ENCODE results near the gene SRGAP3. TPM values are rescaled to one million over a fixed set of nuclear protein-coding genes. Genes with fewer than 3 reads are reported as not detected.

Gene SRGAP3
- total RNA-seq, 4 donors from 2014 or later: 2.4 to 35.5 (median 8.2) TPM

GRCh38 chr3:9244495-9245183, 4.8 kb downstream of the SRGAP3 start:
- TF ChIP-seq CTCF (IDR thresholded peaks at IDR 0.05) (no peak), POLR2A (IDR thresholded peaks at IDR 0.05) (no peak)
- Histone ChIP-seq H3K9me3 (no peaks in the 10 kb centered on the region), H3K36me3 (no peaks in the 10 kb centered on the region), H3K27ac (no peak overlapping the region), H3K4me1 (no peaks in the 10 kb centered on the region), H3K27me3 (no peaks in the 10 kb centered on the region), H3K4me3 (no peak overlapping the region)
- DNase-seq: no peak
- intact Hi-C loops (cut with DNase I; ENCODE audit: low total_unique reads): no loop called here

- TF ChIP-seq POLR2A (IDR thresholded peaks at IDR 0.05) (no peak), CTCF (IDR thresholded peaks at IDR 0.05) (no peak)
- intact Hi-C loops (cut with DNase I; ENCODE audit: low total_unique reads): no loop called here
Observed at GRCh38 chr3:9241956-9242355, 7.5 kb downstream of the SRGAP3 start.

GRCh38 chr3:9239680-9240079, 9.8 kb downstream of the SRGAP3 start:
- TF ChIP-seq CTCF (IDR thresholded peaks at IDR 0.05) (no peak), POLR2A (IDR thresholded peaks at IDR 0.05) (no peak)
- Histone ChIP-seq H3K27ac (no peak overlapping the region), H3K4me3 (no peak overlapping the region), H3K36me3 (no peaks in the 10 kb centered on the region), H3K27me3 (no peaks in the 10 kb centered on the region), H3K4me1 (no peaks in the 10 kb centered on the region), H3K9me3 (no peaks in the 10 kb centered on the region)
- DNase-seq: no peak
- intact Hi-C loops (cut with DNase I; ENCODE audit: low total_unique reads): no loop called here

More at GRCh38 chr3:9241956-9242355, 7.5 kb downstream of the SRGAP3 start:
- no peaks in the 10 kb centered on the region for H3K4me1 ChIP-seq
- H3K36me3 ChIP-seq: no peaks in the 10 kb centered on the region
- no peaks in the 10 kb centered on the region for H3K9me3 ChIP-seq
- no peak for DNase-seq
- no peak overlapping the region for H3K4me3 ChIP-seq
- no peaks in the 10 kb centered on the region for H3K27me3 ChIP-seq
- no peak overlapping the region for H3K27ac ChIP-seq

GRCh38 chr3:9238721-9239295, 10.6 kb downstream of the SRGAP3 start:
- Histone ChIP-seq H3K27ac (no peak overlapping the region), H3K36me3 (no peaks in the 10 kb centered on the region), H3K27me3 (no peaks in the 10 kb centered on the region), H3K9me3 (no peaks in the 10 kb centered on the region), H3K4me1 (no peaks in the 10 kb centered on the region), H3K4me3 (no peak overlapping the region)
- no peak for DNase-seq
- TF ChIP-seq CTCF (IDR thresholded peaks at IDR 0.05) (no peak), POLR2A (IDR thresholded peaks at IDR 0.05) (no peak)
- intact Hi-C loops (cut with DNase I; ENCODE audit: low total_unique reads): no loop called here

DNA sequence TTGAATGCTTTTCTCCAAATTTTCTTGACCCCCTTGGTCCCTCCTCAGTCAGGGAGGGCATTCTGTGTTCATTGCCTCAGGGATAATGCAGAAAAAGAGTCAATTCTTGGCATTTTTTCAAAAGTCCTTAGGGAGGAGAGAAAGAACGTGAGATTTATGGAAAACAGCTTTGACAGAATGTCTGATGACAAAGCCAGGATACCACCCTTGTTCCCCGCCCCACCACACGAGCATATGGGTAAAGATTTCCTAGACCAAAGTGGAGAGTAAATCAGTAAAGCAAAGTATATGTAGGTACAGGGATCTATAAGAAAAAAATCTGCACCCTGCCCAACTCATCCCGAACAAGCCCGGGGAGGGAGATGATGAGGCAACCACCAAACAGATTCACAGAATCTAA, 11.2 kb downstream of the SRGAP3 start:
- Histone ChIP-seq H3K27me3 (no peaks in the 10 kb centered on the region), H3K36me3 (no peaks in the 10 kb centered on the region), H3K27ac (no peak overlapping the region), H3K4me3 (no peak overlapping the region), H3K4me1 (no peaks in the 10 kb centered on the region), H3K9me3 (no peaks in the 10 kb centered on the region)
- DNase-seq: no peak
- TF ChIP-seq POLR2A (IDR thresholded peaks at IDR 0.05): no peak
- no peak for TF ChIP-seq CTCF (IDR thresholded peaks at IDR 0.05)
- intact Hi-C loops (cut with DNase I; ENCODE audit: low total_unique reads): no loop called here

Measured in uterus (tissue), 4 donors.